Measurements from ENCODE around the gene UNC93B1.

DNA sequence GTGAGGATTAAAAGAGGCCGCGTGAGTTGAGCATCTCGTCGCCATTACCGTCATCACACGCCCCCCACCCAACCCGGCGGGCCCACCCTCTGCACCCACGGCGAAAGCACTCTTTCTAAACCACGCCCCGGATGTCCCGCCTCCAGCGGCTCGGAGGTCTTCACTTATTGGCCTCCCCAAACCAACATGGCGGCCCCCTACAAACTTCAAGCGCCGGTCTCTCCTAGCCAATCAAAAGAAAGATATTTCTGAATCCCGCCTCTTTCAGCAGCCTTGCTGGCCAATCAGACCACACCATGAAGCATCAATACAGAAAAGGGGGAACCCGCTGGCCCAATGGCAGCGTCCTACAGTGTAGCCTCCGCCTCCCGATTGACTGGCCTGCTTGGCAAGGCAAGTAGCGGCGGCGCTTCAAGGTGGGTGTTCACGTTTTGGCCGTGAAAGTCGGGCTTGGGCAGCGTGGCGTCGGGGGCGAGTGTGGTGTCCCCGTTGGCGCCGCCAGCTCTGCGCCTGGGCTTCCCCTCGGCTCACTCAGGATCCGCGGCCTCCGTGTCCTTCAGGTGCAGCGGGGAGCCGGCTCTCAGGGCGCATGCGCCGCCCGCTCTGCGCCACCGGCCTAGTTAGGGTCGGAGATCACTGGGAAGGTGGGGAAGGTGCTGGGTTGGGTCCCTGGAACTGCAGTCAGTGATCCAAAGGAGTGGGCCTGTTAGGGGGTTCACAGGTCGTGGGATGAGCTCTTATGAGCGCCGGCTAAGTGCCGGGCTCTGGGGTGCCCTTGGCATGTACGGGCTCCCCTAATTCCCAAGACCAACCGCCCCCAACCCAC is 26.6 kb upstream of the UNC93B1 start, which contains the start of gene NDUFS8:
- TF ChIP-seq, protein P1, sequence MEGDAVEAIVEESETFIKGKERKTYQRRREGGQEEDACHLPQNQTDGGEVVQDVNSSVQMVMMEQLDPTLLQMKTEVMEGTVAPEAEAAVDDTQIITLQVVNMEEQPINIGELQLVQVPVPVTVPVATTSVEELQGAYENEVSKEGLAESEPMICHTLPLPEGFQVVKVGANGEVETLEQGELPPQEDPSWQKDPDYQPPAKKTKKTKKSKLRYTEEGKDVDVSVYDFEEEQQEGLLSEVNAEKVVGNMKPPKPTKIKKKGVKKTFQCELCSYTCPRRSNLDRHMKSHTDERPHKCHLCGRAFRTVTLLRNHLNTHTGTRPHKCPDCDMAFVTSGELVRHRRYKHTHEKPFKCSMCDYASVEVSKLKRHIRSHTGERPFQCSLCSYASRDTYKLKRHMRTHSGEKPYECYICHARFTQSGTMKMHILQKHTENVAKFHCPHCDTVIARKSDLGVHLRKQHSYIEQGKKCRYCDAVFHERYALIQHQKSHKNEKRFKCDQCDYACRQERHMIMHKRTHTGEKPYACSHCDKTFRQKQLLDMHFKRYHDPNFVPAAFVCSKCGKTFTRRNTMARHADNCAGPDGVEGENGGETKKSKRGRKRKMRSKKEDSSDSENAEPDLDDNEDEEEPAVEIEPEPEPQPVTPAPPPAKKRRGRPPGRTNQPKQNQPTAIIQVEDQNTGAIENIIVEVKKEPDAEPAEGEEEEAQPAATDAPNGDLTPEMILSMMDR (IDR thresholded peaks at IDR 0.05), result no peak
- TF ChIP-seq POLR2AphosphoS5 (IDR thresholded peaks at IDR 0.05), result peak; percentile 79 to 88
- no peak for TF ChIP-seq POLR2A (IDR thresholded peaks at IDR 0.05; ENCODE audit: low read depth)

All from esophagus muscularis mucosa (tissue), 3 donors.